C4-2B (cell line): ENCODE results near the gene TCAIM.

Source experiments
- H3K27ac ChIP-seq: fragments of 450-650 bp; 2 replicates; pipeline ENCODE4 v1.5.1; 2017
- CTCF ChIP-seq: fragments of 450-650 bp; conservative IDR thresholded peaks from 2 replicates; pipeline ENCODE4 v1.5.1; 2017; ENCODE audit warnings: mild to moderate bottlenecking
- ZFX ChIP-seq: fragments of 450-650 bp; IDR thresholded peaks from 2 replicates; pipeline ENCODE4 v1.6.1; 2017

TCAIM gene

DNA sequence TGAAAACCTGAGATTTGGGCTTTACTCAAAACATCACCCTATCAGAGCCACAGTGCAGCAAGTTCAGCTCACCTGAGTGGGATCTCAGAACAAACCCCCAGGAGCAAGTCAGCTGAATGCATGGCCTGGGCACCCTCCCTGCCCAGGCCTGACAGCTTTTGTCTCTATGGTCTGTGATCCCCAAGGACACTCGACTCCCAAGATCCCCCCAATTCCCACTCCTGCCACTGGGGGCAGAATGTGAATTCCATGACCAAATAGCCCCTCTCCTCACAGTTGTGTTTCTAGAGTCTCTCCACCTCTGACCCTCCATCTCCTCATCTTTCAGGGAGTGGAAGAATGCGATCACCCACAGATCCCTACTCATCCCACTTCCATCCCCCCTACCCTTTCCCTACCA, 80.0 kb downstream of the TCAIM start:
- no peak overlapping the region for H3K27ac ChIP-seq

DNA sequence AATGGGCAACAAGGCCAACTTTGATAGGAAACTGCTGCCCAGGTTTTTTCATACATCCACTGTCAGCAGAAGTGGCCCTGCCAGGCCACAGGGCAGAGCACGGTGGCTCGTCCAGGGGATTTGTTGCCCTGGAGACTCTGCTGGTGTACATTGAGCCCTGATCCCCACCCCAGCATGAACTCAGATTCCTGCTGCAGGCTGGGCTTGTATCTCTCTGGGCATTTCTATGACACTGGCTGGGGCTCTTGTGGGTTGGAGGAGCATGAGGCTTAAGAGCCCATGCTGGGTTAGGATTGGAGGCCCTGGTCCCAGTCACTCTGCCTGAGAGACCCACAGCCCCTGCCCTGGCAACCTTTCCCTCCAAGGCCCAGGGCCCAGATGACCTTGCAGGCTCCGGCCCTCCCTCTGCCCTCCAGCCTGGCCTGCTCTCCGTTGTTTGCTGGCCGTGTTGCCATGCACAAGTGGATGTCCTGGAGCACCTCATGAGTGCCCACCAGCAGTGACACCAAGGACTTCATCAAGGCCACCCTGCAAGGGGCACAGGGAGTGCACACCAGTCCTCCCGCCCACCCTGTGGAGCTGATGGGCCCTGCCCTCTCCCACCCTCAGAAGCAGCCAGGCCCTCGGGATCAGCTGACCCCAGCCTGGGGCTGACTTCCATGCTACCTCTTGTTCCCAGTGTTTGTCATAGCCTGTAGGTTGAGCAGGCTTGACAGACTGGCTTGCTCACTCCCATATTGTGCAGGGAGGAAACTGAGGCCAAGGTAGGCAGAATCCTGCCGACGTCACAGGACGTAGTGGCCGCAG, 80.8 kb downstream of the TCAIM start:
- no peak overlapping the region for H3K27ac ChIP-seq
- TF ChIP-seq CTCF = no peak
- TF ChIP-seq ZFX = no peak

More for the DNA sequence above, 80.0 kb downstream of the TCAIM start:
- TF ChIP-seq CTCF (no peak; the same call in 1 of the 2 replicates), ZFX (no peak)

DNA sequence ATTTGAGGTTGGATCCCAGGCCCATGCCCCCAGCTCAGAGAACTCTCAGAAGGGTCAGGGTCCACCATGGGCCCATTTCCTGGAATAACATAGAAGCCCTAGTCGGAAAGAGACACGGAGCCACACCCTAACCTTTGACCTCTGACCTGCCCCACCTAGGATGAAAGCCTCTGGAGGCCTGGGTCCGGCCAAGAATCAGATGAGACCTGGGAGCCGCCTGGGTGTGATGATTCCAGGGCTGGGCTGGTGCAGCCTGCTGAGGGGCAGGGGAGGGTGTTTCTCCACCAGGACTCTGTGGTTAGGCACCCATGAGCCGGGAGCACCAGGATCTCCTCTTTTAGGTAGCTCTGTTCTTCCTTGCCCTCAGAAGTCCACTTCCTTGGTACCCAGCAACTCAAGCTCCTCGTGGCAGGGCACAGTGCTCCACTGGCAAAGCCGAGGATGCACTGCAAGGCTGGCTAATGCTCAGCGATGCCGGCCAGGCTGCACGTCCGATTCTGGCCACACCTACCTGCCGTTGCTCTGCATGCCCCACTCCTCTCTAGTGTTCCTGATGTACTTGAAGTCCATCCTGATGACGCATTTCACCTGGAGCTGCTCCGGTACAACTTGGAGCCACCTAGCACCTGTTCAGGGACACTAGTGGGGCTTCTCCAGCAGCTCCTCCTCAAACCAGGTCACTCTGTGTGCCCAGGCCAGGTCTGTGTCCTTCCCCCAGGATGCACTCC, 81.5 kb downstream of the TCAIM start:
- no peak for TF ChIP-seq CTCF
- TF ChIP-seq ZFX = no peak
- no peak overlapping the region for H3K27ac ChIP-seq

GRCh38 chr3:44420676-44421075, 82.1 kb downstream of the TCAIM start:
- no peak for TF ChIP-seq CTCF
- no peak for TF ChIP-seq ZFX
- H3K27ac ChIP-seq = no peak overlapping the region

DNA sequence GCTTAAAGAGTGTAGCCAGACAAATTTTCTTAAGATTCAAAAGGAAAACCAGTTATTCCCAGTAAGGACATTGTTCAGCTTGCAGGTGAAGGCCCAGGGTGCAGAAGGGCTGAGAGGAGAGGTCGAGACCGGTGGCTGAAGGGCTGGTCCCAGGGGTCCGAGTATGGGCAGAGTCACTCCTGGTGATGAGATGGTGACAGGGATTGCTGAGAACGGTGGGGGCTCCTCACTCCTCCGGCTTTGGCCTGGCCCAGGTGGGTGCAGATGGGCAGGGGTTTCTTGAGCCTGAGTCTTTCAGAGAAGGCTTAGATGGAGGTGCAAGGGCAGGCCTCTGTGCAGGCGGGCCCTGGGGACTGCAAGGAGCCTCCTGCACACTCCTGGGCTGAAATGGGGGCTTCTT, 82.7 kb downstream of the TCAIM start:
- H3K27ac ChIP-seq = no peak overlapping the region
- TF ChIP-seq ZFX (no peak), CTCF (no peak)

- TF ChIP-seq CTCF = no peak
- no peak for TF ChIP-seq ZFX
Observed at GRCh38 chr3:44424758-44425157, 86.2 kb downstream of the TCAIM start.

GRCh38 chr3:44427683-44428082, 89.1 kb downstream of the TCAIM start:
- H3K27ac ChIP-seq = no peak overlapping the region
- TF ChIP-seq CTCF (no peak), ZFX (no peak)

More at GRCh38 chr3:44424758-44425157, 86.2 kb downstream of the TCAIM start:
- H3K27ac ChIP-seq = no peak overlapping the region
